NOMO-1 treated with DMSO at 0.1 percent for 48 hours (cell line): Measurements from ENCODE around the gene RNF32.
A peak's percentile ranks its signal among the peaks of the same experiment; 100 is the strongest.
"Not testable (repeated sequence)": the region's sequence is repeated elsewhere in the genome, so short reads cannot be mapped to it uniquely, and the experiment has no call there.

Experiments
- DNase-seq: peaks from one replicate; lab custom pipeline; 2025; ENCODE audit not compliant: unreplicated experiment; lab: John Stamatoyannopoulos, UW

The RNF32 gene

GRCh38 chr7:156640949-156641485, 443 bp downstream of the RNF32 start:
- peak; percentile 15 for DNase-seq

- no peak for DNase-seq
Observed at GRCh38 chr7:156642306-156643045, 1.9 kb downstream of the RNF32 start.

- DNase-seq: not testable (repeated sequence)
Observed at GRCh38 chr7:156647330-156647729, 6.8 kb downstream of the RNF32 start.

- peak; percentile 0 for DNase-seq
Observed at GRCh38 chr7:156650042-156650441, 9.5 kb downstream of the RNF32 start.

GRCh38 chr7:156651474-156651873, 10.9 kb downstream of the RNF32 start:
- DNase-seq: no peak

GRCh38 chr7:156652886-156653568, 12.5 kb downstream of the RNF32 start:
- no peak for DNase-seq

GRCh38 chr7:156654511-156655234, 14.1 kb downstream of the RNF32 start:
- no peak for DNase-seq

- DNase-seq: no peak
Observed at GRCh38 chr7:156655251-156655650, 14.7 kb downstream of the RNF32 start.

GRCh38 chr7:156655983-156656382, 15.4 kb downstream of the RNF32 start:
- no peak for DNase-seq

GRCh38 chr7:156656598-156656997, 16.0 kb downstream of the RNF32 start:
- DNase-seq: no peak

GRCh38 chr7:156657681-156658080, 17.1 kb downstream of the RNF32 start:
- DNase-seq: no peak

GRCh38 chr7:156659203-156659602, 18.6 kb downstream of the RNF32 start:
- DNase-seq: no peak

- DNase-seq: no peak
Observed at GRCh38 chr7:156659961-156660360, 19.4 kb downstream of the RNF32 start.

- DNase-seq: no peak
Observed at GRCh38 chr7:156661637-156662036, 21.1 kb downstream of the RNF32 start.

GRCh38 chr7:156662277-156662676, 21.7 kb downstream of the RNF32 start:
- DNase-seq: no peak

- no peak for DNase-seq
Observed at GRCh38 chr7:156665101-156665500, 24.5 kb downstream of the RNF32 start.

- no peak for DNase-seq
Observed at GRCh38 chr7:156666368-156667109, 26.0 kb downstream of the RNF32 start.

GRCh38 chr7:156667110-156667426, 26.5 kb downstream of the RNF32 start:
- no peak for DNase-seq

- no peak for DNase-seq
Observed at GRCh38 chr7:156668130-156668741, 27.7 kb downstream of the RNF32 start.

GRCh38 chr7:156669035-156669828, 28.7 kb downstream of the RNF32 start:
- DNase-seq: no peak
